ENCODE results near the gene SMOC1.

Gene SMOC1

GRCh38 chr14:69879175-69880043 is at the start of gene SMOC1:
SMOC1 (plus strand) TSS chr14:69879416; CDS start chr14:69879679, 263 bp downstream.
- DNase-seq, result peak; percentile 72

- no peak for DNase-seq
Observed at GRCh38 chr14:69838881-69839416, 40.3 kb upstream of the SMOC1 start.

- DNase-seq, result no peak
Observed at GRCh38 chr14:69839661-69840060, 39.6 kb upstream of the SMOC1 start.

- DNase-seq, result no peak
Observed at GRCh38 chr14:69841656-69842055, 37.6 kb upstream of the SMOC1 start.

- DNase-seq, result no peak
Observed at GRCh38 chr14:69842686-69843420, 36.4 kb upstream of the SMOC1 start.

GRCh38 chr14:69844171-69844570 is 35.0 kb upstream of the SMOC1 start:
- no peak for DNase-seq

GRCh38 chr14:69845050-69845581 is 34.1 kb upstream of the SMOC1 start:
- DNase-seq, result no peak

- DNase-seq, result no peak
Observed at GRCh38 chr14:69845787-69846186, 33.4 kb upstream of the SMOC1 start.

- no peak for DNase-seq
Observed at GRCh38 chr14:69848156-69848555, 31.1 kb upstream of the SMOC1 start.

GRCh38 chr14:69848903-69849391 is 30.3 kb upstream of the SMOC1 start:
- DNase-seq, result no peak

GRCh38 chr14:69850086-69850735 is 29.0 kb upstream of the SMOC1 start:
- no peak for DNase-seq

- no peak for DNase-seq
Observed at GRCh38 chr14:69850736-69851112, 28.5 kb upstream of the SMOC1 start.

GRCh38 chr14:69852531-69853321 is 26.5 kb upstream of the SMOC1 start:
- no peak for DNase-seq

- no peak for DNase-seq
Observed at GRCh38 chr14:69853774-69854173, 25.4 kb upstream of the SMOC1 start.

GRCh38 chr14:69854598-69854997 is 24.6 kb upstream of the SMOC1 start:
- no peak for DNase-seq

- no peak for DNase-seq
Observed at GRCh38 chr14:69855180-69855832, 23.9 kb upstream of the SMOC1 start.

- DNase-seq, result no peak
Observed at GRCh38 chr14:69858801-69859200, 20.4 kb upstream of the SMOC1 start.

GRCh38 chr14:69859591-69859990 is 19.6 kb upstream of the SMOC1 start:
- no peak for DNase-seq

- DNase-seq, result no peak
Observed at GRCh38 chr14:69860221-69860620, 19.0 kb upstream of the SMOC1 start.

GRCh38 chr14:69861025-69861569 is 18.1 kb upstream of the SMOC1 start:
- DNase-seq, result no peak

GRCh38 chr14:69863083-69863482 is 16.1 kb upstream of the SMOC1 start:
- no peak for DNase-seq

Measured in stimulated activated CD4-positive, alpha-beta T cell treated with anti-CD3 and anti-CD28 coated beads, Interleukin-15, amount 100 ng/mL, for 24 hours (primary cell).